Parathyroid adenoma (tissue), 2 donors: ENCODE results near the gene DXO.

ENCODE experiments used
- H2AFZ ChIP-seq: fragments of 300-600 bp; sonication (generic); one replicate; pipeline ENCODE4 v1.7.0; 2017; ENCODE audit warnings: antibody characterized with exemption, mild to moderate bottlenecking
- H3K27ac ChIP-seq: fragments of 300-600 bp; sonication (generic); one replicate; pipeline ENCODE4 v1.7.0; 2017
- H3K27me3 ChIP-seq: fragments of 300-600 bp; sonication (generic); one replicate; pipeline ENCODE4 v1.7.0; 2017; ENCODE audit warnings: low read length; ENCODE audit not compliant: control insufficient read depth, insufficient read depth
- H3K36me3 ChIP-seq: fragments of 300-600 bp; sonication (generic); one replicate; pipeline ENCODE4 v1.7.0; 2017; ENCODE audit warnings: low read length; ENCODE audit not compliant: control insufficient read depth, insufficient read depth
- H3K4me1 ChIP-seq: fragments of 300-600 bp; sonication (generic); one replicate; pipeline ENCODE4 v1.7.0; 2017; ENCODE audit warnings: control low read depth
- H3K4me2 ChIP-seq: fragments of 300-600 bp; sonication (generic); one replicate; pipeline ENCODE4 v1.7.0; 2017; ENCODE audit warnings: low read length
- H3K4me3 ChIP-seq: fragments of 300-600 bp; sonication (generic); one replicate; pipeline ENCODE4 v1.7.0; 2017; ENCODE audit warnings: low read depth, low read length
- H3K79me2 ChIP-seq: fragments of 300-600 bp; sonication (generic); one replicate; pipeline ENCODE4 v1.7.0; 2017; ENCODE audit warnings: control low read depth
- H3K9ac ChIP-seq: fragments of 300-600 bp; sonication (generic); one replicate; pipeline ENCODE4 v1.7.0; 2017; ENCODE audit warnings: mild to moderate bottlenecking
- H3K9me3 ChIP-seq: fragments of 300-600 bp; sonication (generic); one replicate; pipeline ENCODE4 v1.7.0; 2017; ENCODE audit warnings: low read length; ENCODE audit not compliant: control insufficient read depth
- CTCF ChIP-seq: fragments of 300-600 bp; sonication (generic); IDR thresholded peaks from one replicate; pipeline ENCODE4 v1.7.0; 2017; ENCODE audit warnings: antibody characterized with exemption, mild to moderate bottlenecking
- donor health status: primary hyperparathyroidism.

The DXO gene

GRCh38 chr6:31968326-31968725 is 3.6 kb downstream of the DXO start:
- H3K9ac ChIP-seq: no peak overlapping the region
- H3K27me3 ChIP-seq: no peaks in the 10 kb centered on the region
- H3K27ac ChIP-seq: no peak overlapping the region
- H3K79me2 ChIP-seq: peaks cover 8% of the 10 kb centered on the region
- no peak overlapping the region for H3K4me2 ChIP-seq
- TF ChIP-seq CTCF: no peak
- no peak overlapping the region for H3K4me3 ChIP-seq
- no peak overlapping the region for H2AFZ ChIP-seq
- peaks cover 15% of the 10 kb centered on the region for H3K4me1 ChIP-seq
- no peaks in the 10 kb centered on the region for H3K36me3 ChIP-seq
- H3K9me3 ChIP-seq: no peaks in the 10 kb centered on the region

- no peak overlapping the region for H3K4me2 ChIP-seq
- H2AFZ ChIP-seq: no peak overlapping the region
- no peak overlapping the region for H3K4me3 ChIP-seq
- H3K9ac ChIP-seq: no peak overlapping the region
- peaks cover 4% of the 10 kb centered on the region for H3K79me2 ChIP-seq
- H3K9me3 ChIP-seq: no peaks in the 10 kb centered on the region
- TF ChIP-seq CTCF: no peak
- H3K27me3 ChIP-seq: no peaks in the 10 kb centered on the region
- H3K27ac ChIP-seq: no peak overlapping the region
- H3K4me1 ChIP-seq: peaks cover 13% of the 10 kb centered on the region
- no peaks in the 10 kb centered on the region for H3K36me3 ChIP-seq
These were observed 4.0 kb downstream of the DXO start for GRCh38 chr6:31967926-31968320.

DNA sequence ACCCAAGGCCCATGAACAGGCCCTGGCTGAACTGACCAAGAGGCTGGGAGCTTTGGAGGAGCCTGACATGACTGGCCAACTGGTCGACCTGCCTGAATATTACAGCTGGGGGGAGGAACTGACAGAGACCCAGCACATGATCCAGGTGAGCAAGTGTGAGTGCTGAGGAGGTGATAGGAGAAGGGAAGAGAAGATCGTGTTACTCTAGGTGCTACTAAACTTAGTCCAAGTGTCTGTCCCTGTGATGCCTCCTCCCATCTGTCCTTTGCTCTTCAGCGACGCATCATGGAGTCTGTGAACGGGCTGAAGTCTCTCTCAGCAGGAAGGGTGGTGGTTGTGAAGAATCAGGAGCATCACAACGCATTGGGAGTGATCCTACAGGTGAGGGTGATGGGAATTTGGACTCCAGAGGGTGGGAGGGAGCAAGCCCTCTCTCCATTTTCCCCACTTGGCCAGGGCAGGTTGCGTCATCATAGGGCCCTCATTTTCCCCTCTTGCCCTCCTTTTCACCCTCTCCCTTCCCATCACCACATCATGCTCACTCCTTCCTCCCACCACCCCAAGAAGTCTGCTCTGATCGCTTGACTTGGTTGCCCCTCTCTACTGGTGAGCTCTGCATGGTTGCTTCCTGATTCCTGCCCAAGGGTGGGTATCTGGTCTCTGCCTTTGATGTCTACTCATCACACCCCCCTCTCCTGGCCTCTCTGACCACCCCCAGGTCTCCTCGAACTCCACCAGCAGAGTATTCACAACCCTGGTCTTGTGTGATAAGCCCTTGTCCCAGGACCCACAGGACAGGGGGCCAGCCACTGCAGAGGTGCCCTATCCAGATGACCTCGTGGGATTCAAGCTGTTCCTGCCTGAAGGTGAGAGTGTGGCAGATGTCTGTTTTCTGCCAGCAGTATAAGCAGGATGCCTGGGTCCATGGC is 4.7 kb downstream of the DXO start:
- Histone ChIP-seq H3K27me3 (no peaks in the 10 kb centered on the region), H3K9me3 (no peaks in the 10 kb centered on the region), H2AFZ (no peak overlapping the region), H3K27ac (no peak overlapping the region), H3K36me3 (no peaks in the 10 kb centered on the region), H3K4me3 (no peak overlapping the region), H3K4me2 (no peak overlapping the region), H3K79me2 (no peaks in the 10 kb centered on the region), H3K9ac (no peak overlapping the region), H3K4me1 (peaks cover 8% of the 10 kb centered on the region)
- TF ChIP-seq CTCF: no peak

- no peak overlapping the region for H2AFZ ChIP-seq
- no peak overlapping the region for H3K4me2 ChIP-seq
- H3K4me1 ChIP-seq: peaks cover 8% of the 10 kb centered on the region
- H3K27ac ChIP-seq: no peak overlapping the region
- no peaks in the 10 kb centered on the region for H3K36me3 ChIP-seq
- no peaks in the 10 kb centered on the region for H3K9me3 ChIP-seq
- no peak for TF ChIP-seq CTCF
- H3K9ac ChIP-seq: no peak overlapping the region
- no peaks in the 10 kb centered on the region for H3K27me3 ChIP-seq
- no peak overlapping the region for H3K4me3 ChIP-seq
- H3K79me2 ChIP-seq: no peaks in the 10 kb centered on the region
These were observed 5.4 kb downstream of the DXO start for GRCh38 chr6:31966506-31966905.

DNA sequence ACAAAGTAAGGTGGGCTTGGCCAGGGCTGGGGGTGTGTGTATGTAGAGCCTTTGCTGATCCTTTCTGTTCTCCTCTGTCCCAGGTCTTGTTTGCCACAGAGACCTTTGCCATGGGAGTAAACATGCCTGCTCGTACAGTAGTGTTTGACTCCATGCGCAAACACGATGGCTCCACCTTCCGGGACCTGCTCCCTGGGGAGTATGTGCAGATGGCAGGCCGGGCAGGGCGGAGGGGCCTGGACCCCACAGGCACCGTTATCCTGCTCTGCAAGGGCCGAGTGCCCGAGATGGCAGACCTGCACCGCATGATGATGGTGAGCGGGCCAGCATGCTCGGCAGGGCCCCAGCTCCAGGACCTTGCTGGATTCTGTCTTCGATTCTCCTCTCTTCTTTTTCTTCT is 6.2 kb downstream of the DXO start:
- H3K4me2 ChIP-seq: no peak overlapping the region
- H2AFZ ChIP-seq: no peak overlapping the region
- no peaks in the 10 kb centered on the region for H3K9me3 ChIP-seq
- no peak overlapping the region for H3K9ac ChIP-seq
- H3K27me3 ChIP-seq: no peaks in the 10 kb centered on the region
- H3K36me3 ChIP-seq: no peaks in the 10 kb centered on the region
- H3K4me3 ChIP-seq: no peak overlapping the region
- H3K27ac ChIP-seq: no peak overlapping the region
- H3K79me2 ChIP-seq: no peaks in the 10 kb centered on the region
- peaks cover under 1% of the 10 kb centered on the region for H3K4me1 ChIP-seq
- no peak for TF ChIP-seq CTCF
